ENCODE measurements around the gene NFIA.

Gene NFIA

GRCh38 chr1:61477301-61477700 lies 394.9 kb downstream of the NFIA start:
- FAIRE-seq, result no peak
- DNase-seq (ENCODE audit: low spot score), result no peak

GRCh38 chr1:61480273-61480935 lies 398.0 kb downstream of the NFIA start:
- DNase-seq (ENCODE audit: low spot score), result no peak
- no peak for FAIRE-seq

- FAIRE-seq, result no peak
- DNase-seq (ENCODE audit: low spot score), result no peak
These were observed 399.0 kb downstream of the NFIA start for GRCh38 chr1:61481315-61481715.

GRCh38 chr1:61482170-61482734 lies 399.9 kb downstream of the NFIA start:
- FAIRE-seq (no peak), DNase-seq (ENCODE audit: low spot score) (no peak)

- DNase-seq (ENCODE audit: low spot score) (no peak), FAIRE-seq (no peak)
These were observed 404.6 kb downstream of the NFIA start for GRCh38 chr1:61486783-61487536.

GRCh38 chr1:61487801-61488200 lies 405.4 kb downstream of the NFIA start:
- FAIRE-seq (no peak), DNase-seq (ENCODE audit: low spot score) (no peak)

- no peak for DNase-seq (ENCODE audit: low spot score)
- FAIRE-seq, result no peak
These were observed 408.6 kb downstream of the NFIA start for GRCh38 chr1:61490924-61491323.

GRCh38 chr1:61491497-61491896 lies 409.1 kb downstream of the NFIA start:
- no peak for FAIRE-seq
- DNase-seq (ENCODE audit: low spot score), result no peak

GRCh38 chr1:61494000-61494399 lies 411.6 kb downstream of the NFIA start:
- no peak for DNase-seq (ENCODE audit: low spot score)
- no peak for FAIRE-seq

GRCh38 chr1:61496501-61496900 lies 414.1 kb downstream of the NFIA start:
- FAIRE-seq (no peak), DNase-seq (ENCODE audit: low spot score) (no peak)

GRCh38 chr1:61497013-61497412 lies 414.7 kb downstream of the NFIA start:
- FAIRE-seq, result no peak
- no peak for DNase-seq (ENCODE audit: low spot score)

- DNase-seq (ENCODE audit: low spot score) (no peak), FAIRE-seq (no peak)
These were observed 416.0 kb downstream of the NFIA start for GRCh38 chr1:61498342-61498741.

GRCh38 chr1:61501971-61502916 lies 419.9 kb downstream of the NFIA start:
- FAIRE-seq (no peak), DNase-seq (ENCODE audit: low spot score) (no peak)

- DNase-seq (ENCODE audit: low spot score) (no peak), FAIRE-seq (no peak)
These were observed 421.9 kb downstream of the NFIA start for GRCh38 chr1:61504305-61504704.

GRCh38 chr1:61504852-61505390 lies 422.6 kb downstream of the NFIA start:
- FAIRE-seq (no peak), DNase-seq (ENCODE audit: low spot score) (no peak)

GRCh38 chr1:61506236-61506635 lies 423.9 kb downstream of the NFIA start:
- DNase-seq (ENCODE audit: low spot score) (no peak), FAIRE-seq (no peak)

- FAIRE-seq (no peak), DNase-seq (ENCODE audit: low spot score) (no peak)
These were observed 424.7 kb downstream of the NFIA start for GRCh38 chr1:61506944-61507500.
